HG02943 (cell line): ENCODE measurements around the gene OR51E1.
A peak's percentile ranks its signal among the peaks of the same experiment; 100 is the strongest.

Experiments used
- ATAC-seq: cut with Tn5 transposase; IDR thresholded peaks from one replicate; pipeline ENCODE4 v1.9.1; 2021; ENCODE audit warnings: mild to moderate bottlenecking, low read depth, moderate library complexity; ENCODE audit not compliant: unreplicated experiment

Gene OR51E1

GRCh38 chr11:4643682-4644081, at the start of gene OR51E1:
Gene OR51E1, plus strand, starts transcription at chr11:4643982. Its CDS starts 8,545 bp downstream, at chr11:4652527.
- ATAC-seq = no peak

GRCh38 chr11:4605057-4605456, 38.7 kb upstream of the OR51E1 start:
- ATAC-seq = no peak

- no peak for ATAC-seq
Measured at GRCh38 chr11:4606231-4607015, 37.4 kb upstream of the OR51E1 start.

GRCh38 chr11:4607096-4607495, 36.7 kb upstream of the OR51E1 start:
- ATAC-seq = no peak

GRCh38 chr11:4607781-4608666, 35.8 kb upstream of the OR51E1 start, which contains the start of gene TRIM68:
Gene TRIM68, minus strand, starts transcription at chr11:4608231. Its CDS starts 2,727 bp downstream, at chr11:4605504.
- peak; percentile 100 for ATAC-seq

- ATAC-seq = no peak
Measured at GRCh38 chr11:4610258-4610935, 33.4 kb upstream of the OR51E1 start.

GRCh38 chr11:4611986-4612385, 31.8 kb upstream of the OR51E1 start:
- ATAC-seq = no peak

- ATAC-seq = no peak
Measured at GRCh38 chr11:4615856-4616444, 27.8 kb upstream of the OR51E1 start.

GRCh38 chr11:4619514-4619913, 24.3 kb upstream of the OR51E1 start:
- ATAC-seq = no peak

- ATAC-seq = no peak
Measured at GRCh38 chr11:4626207-4627099, 17.3 kb upstream of the OR51E1 start.

GRCh38 chr11:4636136-4636535, 7.6 kb upstream of the OR51E1 start:
- ATAC-seq = no peak

- ATAC-seq = peak; percentile 92
Measured at GRCh38 chr11:4636962-4637661, 6.7 kb upstream of the OR51E1 start, which contains the start of gene OR51D1. Gene OR51D1, plus strand, starts transcription at chr11:4637477. Its CDS starts 2,314 bp downstream, at chr11:4639791.

- ATAC-seq = no peak
Measured at GRCh38 chr11:4637662-4638047, 6.1 kb upstream of the OR51E1 start.

- ATAC-seq = no peak
Measured at GRCh38 chr11:4639931-4640330, 3.9 kb upstream of the OR51E1 start.

GRCh38 chr11:4641501-4641900, 2.3 kb upstream of the OR51E1 start:
- no peak for ATAC-seq

GRCh38 chr11:4642043-4642442, 1.7 kb upstream of the OR51E1 start:
- ATAC-seq = no peak

GRCh38 chr11:4643076-4643475, 706 bp upstream of the OR51E1 start:
- no peak for ATAC-seq

- no peak for ATAC-seq
Measured at GRCh38 chr11:4644233-4644632, 451 bp downstream of the OR51E1 start.

- ATAC-seq = no peak
Measured at GRCh38 chr11:4645974-4646373, 2.2 kb downstream of the OR51E1 start.
